GM12874 (cell line): ENCODE data around the gene CCDC195.

ENCODE experiments used
- CTCF ChIP-seq: IDR thresholded peaks from 2 replicates; pipeline ENCODE4 v1.5.1; 2011; ENCODE audit warnings: low read depth, mild to moderate bottlenecking, control low read depth, low read length, moderate library complexity; ENCODE audit not compliant: insufficient read depth

The CCDC195 gene

GRCh38 chr2:224670203-224670602 is 46.0 kb downstream of the CCDC195 start:
- no peak for TF ChIP-seq CTCF

- no peak for TF ChIP-seq CTCF
Observed at GRCh38 chr2:224669449-224669848, 46.7 kb downstream of the CCDC195 start.

- TF ChIP-seq CTCF: no peak
Observed at GRCh38 chr2:224668123-224668909, 47.8 kb downstream of the CCDC195 start.

GRCh38 chr2:224666951-224667553 is 49.1 kb downstream of the CCDC195 start:
- no peak for TF ChIP-seq CTCF

- TF ChIP-seq CTCF: no peak
Observed at GRCh38 chr2:224659714-224660113, 56.5 kb downstream of the CCDC195 start.

GRCh38 chr2:224658780-224659405 is 57.3 kb downstream of the CCDC195 start:
- TF ChIP-seq CTCF: no peak

GRCh38 chr2:224657349-224657748 is 58.8 kb downstream of the CCDC195 start:
- TF ChIP-seq CTCF: no peak
